M059J (cell line): ENCODE results near the gene FRG2. TPM values are rescaled to one million over a fixed set of nuclear protein-coding genes. Genes with fewer than 3 reads are reported as not detected.
A peak's percentile ranks its signal among the peaks of the same experiment; 100 is the strongest.
"Not testable (repeated sequence)": the region's sequence is repeated elsewhere in the genome, so short reads cannot be mapped to it uniquely, and the experiment has no call there.

ENCODE experiments used
- DNase-seq: peaks from one replicate; pipeline ENCODE4 v3.0.0-alpha.2; 2012; ENCODE audit warnings: low read depth
- total RNA-seq: library from RNA; depleted of rRNA; stranded (reverse); fragments of >200 nt; shearing (Covaris generic); gene quantifications from 2 replicates; pipeline ENCODE4 v1.2.3, GENCODE V29; 2014; rRNA removed

Gene FRG2
- total RNA-seq, 1 experiment from 2014 or later, result 0.17 TPM

DNA sequence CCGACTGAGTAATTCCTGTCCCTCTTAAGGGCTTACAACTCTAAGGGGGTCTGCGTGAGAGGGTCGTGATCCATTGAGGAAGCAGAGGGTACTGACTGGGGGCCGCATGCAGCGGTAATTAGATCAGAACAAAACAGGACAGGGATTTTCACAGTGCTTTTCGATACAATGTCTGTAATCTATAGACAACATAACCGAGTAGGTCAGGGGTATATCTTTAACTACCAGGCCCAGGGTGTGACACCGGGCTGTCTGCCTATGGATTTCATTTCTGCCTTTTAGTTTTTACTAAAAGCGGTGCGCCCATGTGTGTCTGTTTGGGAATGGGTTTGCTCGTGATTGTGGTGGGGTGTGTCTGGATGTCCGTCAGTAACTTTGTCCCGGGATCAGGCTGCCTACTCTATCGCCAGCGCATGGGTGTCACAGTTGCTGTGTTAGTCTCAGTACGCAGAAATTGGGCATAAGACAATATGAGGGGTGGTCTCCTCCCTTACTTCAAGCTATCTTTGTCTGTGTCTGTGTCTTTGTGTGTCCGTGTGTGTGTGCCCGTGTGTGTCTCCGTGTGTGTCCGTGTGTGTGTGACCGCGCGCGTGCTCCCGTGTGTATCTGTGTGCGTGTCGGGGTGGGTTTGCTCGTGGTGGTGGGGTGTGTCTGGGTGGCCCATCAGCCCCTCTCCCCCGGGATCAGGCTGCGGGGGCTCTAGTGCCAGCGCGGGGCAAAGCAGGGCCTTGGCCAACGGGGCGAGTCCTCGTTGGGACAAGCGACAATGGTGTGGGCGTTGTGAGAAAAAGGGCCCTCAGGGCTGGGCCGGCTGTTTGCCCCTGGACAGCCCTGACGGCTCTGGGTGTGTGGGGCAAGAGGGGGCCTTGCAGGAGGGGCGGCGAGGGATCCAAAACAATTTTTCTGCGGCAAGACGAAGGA lies 10.4 kb downstream of the FRG2 start:
- DNase-seq, result no peak

DNA sequence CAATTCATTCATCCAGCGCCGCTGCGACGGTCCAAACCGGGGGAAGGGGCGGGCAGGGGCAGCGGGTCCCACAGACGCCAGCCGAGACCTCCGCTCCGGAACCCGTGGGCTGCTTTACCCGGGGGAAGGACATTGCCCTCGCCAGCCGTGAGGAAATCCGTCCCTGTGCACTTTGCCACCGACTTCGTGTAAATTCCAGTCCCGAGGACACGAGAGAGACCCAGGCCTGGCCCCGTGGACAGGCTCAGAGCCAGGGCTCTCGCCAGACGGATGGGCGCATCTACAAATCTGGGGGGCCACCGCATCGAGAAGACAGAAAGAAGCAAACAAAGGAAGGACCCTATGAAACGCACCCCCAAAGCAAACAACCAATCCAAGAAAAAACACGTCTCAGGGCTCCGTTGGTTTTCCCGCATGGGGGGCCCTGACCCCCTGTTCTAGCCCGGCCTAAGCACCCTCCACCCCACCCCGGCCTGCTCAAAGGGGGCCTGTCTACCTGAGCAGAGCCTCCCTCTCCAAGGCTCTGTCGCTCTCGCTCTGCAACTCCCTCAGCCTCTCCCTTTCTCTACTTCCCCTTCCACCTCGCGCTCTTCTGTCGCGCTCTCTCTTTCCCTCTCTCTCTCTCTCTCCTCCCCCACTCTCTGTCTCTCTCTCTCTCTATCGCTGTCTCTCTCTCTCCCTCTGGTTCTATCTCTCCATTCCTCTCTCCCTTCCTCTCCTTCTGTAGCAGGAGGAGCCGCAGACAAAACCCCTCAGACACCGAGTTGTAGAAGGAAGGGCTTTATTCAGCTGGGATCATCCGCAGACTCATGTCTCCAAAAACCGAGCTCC lies 11.3 kb downstream of the FRG2 start:
- no peak for DNase-seq

DNA sequence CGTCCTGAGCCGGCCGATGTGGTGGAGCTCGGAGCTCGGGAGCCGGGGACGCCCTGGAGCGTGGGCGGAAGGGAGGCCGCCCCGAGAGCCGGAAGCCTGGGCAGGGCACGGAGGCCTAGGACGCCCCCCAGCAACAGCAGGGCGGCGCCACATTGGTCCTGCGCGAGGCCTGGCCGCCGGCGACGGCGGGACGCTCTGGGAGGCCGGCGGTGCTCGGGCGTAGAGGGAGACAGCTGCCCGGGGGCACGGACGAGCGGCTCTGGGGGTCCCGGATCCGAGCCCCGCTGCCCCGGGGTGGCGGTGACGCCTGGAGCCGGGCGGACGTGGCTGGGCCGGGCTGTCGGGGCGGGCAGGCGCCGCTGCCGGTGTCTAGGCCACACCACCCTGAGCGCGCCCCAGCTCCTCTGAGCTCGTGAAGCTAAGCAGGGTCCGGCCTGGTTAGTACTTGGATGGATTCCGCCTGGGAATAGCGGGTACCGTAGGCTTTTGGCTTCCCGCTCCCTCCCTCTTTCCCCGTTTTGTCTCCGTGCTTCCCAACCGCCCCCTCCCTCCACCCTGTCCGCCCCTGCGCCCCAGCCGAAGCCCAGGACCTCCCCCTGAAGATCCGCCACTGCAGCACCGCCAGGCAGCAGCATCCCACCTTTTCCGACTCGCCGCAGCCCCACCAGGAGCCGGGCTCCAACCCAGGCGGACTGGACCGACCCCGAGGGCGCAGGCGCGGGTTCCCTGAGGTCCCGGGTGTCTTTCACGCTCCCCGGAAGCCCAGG lies 12.1 kb downstream of the FRG2 start:
- DNase-seq, result no peak

DNA sequence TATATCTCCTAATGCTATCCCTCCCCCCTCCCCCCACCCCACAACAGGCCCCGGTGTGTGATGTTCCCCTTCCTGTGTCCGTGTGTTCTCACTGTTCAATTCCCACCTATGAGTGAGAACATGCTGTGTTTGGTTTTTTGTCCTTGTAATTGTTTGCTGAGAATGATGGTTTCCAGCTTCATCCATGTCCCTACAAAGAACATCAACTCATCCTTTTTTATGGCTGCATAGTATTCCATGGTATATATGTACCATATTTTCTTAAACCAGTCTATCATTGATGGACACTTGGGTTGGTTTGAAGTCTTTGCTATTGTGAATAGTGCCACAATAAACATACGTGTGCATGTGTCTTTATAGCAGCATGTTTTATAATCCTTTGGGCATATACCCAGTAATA lies 37.1 kb downstream of the FRG2 start:
- DNase-seq, result not testable (repeated sequence)

DNA sequence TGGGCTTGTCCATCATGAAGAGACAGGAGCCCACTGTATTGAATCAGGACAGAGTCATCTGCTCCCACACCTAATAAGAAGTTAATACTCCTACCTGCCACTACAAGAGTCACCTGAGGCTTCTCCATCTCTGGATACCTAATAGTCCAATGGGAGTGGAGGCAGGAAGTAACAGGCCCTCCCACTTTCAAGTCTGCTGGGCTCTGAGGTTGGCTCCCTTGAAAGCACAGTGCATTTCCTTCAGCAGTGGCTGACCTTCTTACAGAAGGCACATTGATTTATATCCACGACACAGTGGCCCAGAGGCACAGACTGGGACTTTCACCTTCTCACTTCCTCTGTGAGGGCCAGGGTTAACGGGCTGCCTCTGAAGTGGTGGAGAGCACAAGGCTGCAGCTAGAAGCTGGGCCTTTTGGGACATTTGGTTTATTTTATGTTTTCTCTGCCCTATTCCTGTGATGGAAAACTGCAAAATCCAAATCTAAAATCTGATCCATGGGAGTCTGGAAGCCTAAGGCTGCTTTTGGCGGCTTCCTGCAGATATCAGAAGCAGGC lies 38.1 kb downstream of the FRG2 start:
- DNase-seq, result no peak

DNA sequence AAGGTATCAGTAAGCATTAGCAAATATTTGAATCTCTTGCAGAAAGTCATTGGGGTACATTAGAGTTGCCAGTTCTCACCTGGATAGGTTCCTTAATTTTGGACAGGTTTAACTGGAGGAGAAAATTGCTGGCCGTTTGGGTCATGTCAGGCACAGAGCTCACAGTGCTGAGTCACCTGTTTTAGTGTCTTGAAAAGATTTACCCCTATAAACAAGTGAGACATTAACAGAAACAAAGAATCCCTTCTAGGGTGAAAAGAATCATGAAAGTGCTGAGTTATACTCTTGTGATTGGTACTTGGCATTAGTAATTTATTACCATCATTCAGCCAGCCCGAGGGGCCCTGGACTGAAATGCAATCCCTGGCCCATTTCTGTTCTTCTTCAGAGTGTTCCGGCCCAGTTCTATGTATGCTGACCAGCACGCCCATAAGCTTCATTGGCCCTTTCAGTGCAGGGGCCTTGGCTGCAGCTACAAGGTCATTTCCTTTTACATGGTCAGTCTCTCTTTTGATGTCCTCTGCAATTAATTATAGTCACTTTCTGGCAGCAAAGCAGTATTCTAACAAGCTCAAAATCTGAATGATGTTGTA lies 41.3 kb downstream of the FRG2 start:
- peak; percentile 1 for DNase-seq

DNA sequence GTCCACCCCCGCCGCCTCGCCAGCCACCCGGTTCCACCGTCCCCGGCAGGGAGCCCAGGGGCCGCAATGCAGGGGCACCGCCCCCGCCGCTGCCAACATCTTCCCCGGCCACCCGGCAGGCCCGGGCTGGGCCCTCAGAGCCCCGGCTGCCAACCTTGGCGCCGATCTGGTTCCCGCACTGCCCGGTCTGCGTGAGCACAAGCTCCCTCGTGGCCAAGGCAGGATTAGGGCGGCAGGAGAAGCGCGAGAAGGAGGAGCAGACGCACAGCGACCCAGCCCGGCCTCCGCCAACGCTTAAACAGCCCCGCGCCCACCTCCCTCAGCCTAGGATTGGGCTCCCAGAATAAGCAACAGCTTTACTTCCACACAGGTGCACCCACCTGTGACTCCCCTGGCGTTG lies 42.4 kb downstream of the FRG2 start:
- not testable (repeated sequence) for DNase-seq

DNA sequence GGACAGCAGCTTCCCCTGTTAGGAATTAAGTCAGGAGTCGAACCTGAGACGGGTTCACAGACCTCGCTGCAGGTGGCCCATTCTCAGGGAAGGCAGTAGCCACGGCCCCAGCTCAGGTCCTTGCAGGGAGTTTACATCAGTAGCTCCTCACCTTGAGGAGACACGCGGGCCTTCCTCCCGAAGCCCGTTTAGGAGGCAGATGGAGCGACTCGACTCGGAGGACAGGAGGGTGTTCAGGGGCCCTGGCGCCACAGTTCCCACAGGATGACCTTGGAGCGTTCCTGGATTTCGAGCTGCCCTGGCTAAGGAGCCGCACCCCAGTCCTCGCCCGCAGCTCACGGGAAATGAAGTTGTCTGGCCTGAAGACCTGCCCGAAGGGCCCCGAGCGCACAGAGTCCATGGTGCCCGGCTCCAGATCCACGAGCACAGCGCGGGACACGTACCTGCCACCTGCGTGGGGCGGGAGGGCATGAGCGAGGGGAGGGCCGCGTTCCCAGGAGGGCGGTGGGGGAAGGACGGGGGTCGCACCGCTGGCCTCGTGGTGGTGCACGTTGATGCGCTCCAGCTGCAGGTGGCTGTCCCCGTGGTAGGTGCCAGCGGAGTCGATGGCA lies 43.0 kb downstream of the FRG2 start:
- not testable (repeated sequence) for DNase-seq

DNA sequence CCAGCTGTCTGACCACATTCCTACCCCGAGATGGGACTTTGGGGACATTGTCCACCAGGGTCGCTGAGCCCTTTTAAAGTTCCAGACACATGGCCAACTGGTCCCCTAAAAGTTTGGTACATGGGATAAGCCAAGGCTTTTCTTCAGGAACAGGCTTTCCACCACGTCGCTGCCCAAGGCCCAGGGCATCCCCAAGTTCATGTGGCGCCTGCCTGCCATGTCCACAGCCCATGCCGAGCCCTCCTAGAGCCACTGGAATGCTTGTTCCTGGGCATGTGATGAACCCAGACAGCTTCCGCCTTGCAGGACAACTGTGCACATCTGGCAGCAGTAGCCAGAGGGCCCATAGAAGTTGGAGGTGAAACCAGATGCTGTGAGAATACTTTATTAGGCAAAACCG lies 45.1 kb downstream of the FRG2 start:
- DNase-seq, result no peak

DNA sequence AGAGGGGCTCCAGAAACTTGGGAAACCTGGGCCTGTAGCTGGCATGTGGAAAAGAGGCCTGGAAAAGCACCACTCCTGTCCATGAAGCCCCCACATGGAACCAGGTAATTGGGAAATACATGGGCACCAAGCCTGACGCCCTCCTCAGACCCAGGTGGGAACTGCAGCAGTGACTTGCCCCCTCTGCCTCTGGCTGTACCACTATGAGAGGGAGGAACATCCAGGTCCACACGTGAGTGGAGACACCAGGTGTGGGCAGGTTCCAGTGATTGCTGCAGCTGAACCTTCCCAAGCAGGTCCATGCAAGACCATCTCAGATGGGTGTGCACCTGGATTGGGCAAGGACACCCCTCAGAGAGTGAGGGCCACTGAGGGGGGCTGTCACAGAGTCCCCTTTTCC lies 46.8 kb downstream of the FRG2 start:
- not testable (repeated sequence) for DNase-seq

DNA sequence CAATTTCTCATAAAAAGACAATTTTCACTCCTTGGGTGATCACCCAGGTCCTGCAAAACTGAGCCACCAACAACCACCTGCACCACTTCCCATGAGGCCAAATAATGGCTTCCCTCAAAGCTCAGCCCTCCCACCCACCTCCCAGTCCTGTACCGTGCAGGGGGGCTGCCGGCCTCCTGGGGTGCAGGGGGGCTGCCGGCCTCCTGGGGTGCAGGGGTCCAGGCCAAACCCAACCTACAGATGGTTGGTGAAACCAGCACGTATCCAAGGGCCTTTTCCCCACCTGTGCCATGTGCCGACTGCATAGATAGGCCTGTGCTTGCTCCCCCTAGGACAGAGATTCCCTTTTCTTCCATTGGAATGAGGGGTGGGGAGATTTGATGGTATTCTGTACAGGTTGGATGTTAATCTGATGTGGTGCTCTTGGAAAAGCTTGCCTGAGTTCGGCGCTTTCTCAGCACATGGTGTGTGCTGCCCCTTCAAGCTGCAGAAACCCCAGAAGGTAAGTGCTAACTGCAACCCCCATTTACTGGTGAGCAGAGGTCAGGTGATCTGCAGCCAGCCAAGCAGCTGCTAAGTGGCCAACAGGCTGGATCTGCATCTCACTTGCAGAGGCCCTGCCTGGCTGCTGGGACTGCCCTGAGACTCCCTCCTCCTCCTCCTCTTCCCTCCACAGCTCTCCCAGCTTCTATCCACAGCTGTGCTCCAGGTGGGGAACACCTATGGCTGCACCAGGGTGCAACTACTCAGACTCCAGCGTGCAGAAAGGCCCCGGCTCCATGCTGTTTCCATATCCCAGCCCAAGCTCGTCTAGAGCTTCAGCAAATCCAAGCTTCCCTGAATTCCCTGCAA lies 47.6 kb downstream of the FRG2 start:
- peak; percentile 1 for DNase-seq

Other genes with a start within 250 kb of the FRG2 start
- 52.0 and 67.0 TPM in 2 replicates for gene FRG1, start 86.4 kb downstream of the FRG2 start, total RNA-seq
- not detected in 2 replicates for gene DBET, start 37.2 kb upstream of the FRG2 start, total RNA-seq
- not detected in 2 replicates for gene DUX4, start 146.5 kb upstream of the FRG2 start, total RNA-seq